ENCODE measurements around the gene RSF1.

GRCh38 chr11:77725433-77725832, 95.1 kb downstream of the RSF1 start:
- TF ChIP-seq CTCF (conservative IDR thresholded peaks at IDR 0.05; ENCODE audit: low read depth in 2 of 2) (no peak), POLR2AphosphoS5 (IDR thresholded peaks at IDR 0.05; ENCODE audit: low read depth) (no peak), EZH2 (IDR thresholded peaks at IDR 0.05; ENCODE audit: low read depth, unreplicated experiment) (no peak), NANOG (IDR thresholded peaks at IDR 0.05; ENCODE audit: borderline replicate concordance) (no peak)

Data from GM23338 (cell line).